ENCODE results near the gene KCNE2. TPM values are rescaled to one million over a fixed set of nuclear protein-coding genes. Genes with fewer than 3 reads are reported as not detected.
"Not testable (repeated sequence)": the region's sequence is repeated elsewhere in the genome, so short reads cannot be mapped to it uniquely, and the experiment has no call there.

KCNE2 gene
- total RNA-seq, 2 donors from 2014 or later = not detected

DNA sequence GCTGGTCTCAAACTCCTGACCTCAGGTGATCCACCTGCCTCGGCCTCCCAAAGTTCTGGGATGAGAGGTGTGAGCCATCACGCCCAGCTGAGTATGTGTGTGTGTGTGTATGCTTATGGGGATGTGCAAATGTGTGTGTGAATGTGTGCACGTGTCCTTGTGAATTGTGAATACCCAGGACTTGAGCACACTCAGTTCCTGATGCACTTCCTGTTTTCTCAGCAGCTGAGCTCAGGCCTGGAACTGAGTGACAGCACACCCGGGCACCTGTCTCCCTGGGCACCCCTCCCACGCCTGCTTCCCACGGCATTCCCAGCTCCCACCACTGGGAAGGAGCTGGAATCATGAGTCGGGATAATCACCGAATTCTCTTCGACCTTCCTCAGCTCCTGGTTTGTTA, 43.5 kb downstream of the KCNE2 start:
- H3K36me3 ChIP-seq (replicated peaks in 1 of 2; ENCODE audit: insufficient read depth in 1 of 2, low read depth in 2 of 2); intact Hi-C loops (cut with DNase I); DNase-seq; H3K4me3 ChIP-seq; ATAC-seq; H3K27ac ChIP-seq; H3K9me3 ChIP-seq; H3K27me3 ChIP-seq; H3K4me1 ChIP-seq: not testable (repeated sequence)
- WGBS, 2 donors = no CpG with 5 or more reads among the region's 9 CpGs

DNA sequence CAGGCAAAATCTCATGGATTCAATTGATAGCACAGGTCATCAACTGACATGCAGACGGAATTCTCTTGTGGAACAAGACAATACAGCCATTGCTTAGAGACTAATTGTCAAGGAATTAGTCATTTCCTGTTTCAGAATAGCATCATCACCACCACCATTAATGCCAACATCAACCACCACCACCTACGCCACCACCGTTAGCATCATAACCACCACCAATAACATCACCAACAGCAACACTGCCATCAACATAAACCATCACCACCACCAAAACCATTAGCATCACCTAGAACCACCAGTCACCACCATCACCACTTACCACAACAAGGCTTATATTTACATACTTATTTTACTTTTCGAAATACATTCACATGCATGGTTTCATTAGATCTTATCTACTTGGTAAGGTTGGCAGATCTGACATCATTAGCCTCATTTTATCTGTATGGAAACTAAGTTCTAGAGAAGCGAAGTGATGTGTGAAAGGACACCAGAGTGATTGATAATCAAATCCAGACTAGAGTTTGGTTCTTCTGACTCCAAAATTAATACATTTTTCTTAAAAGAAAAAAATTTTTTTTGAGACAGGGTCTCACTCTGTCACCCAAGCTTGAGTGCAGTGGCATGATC, 53.8 kb downstream of the KCNE2 start:
- H3K4me3 ChIP-seq; H3K36me3 ChIP-seq (replicated peaks in 1 of 2; ENCODE audit: insufficient read depth in 1 of 2, low read depth in 2 of 2); H3K27ac ChIP-seq; ATAC-seq; H3K27me3 ChIP-seq; H3K9me3 ChIP-seq; H3K4me1 ChIP-seq; DNase-seq; intact Hi-C loops (cut with DNase I): not testable (repeated sequence)
- WGBS, 2 donors = no CpG with 5 or more reads among the region's 5 CpGs

Other genes with a start within 250 kb of the KCNE2 start
- 10 to 100 TPM in 1 of 2 donors, 1 to 10 TPM in 1; 3.4 to 22.1 TPM for gene SMIM11, start 11.5 kb downstream of the KCNE2 start, total RNA-seq
- not detected for gene SMIM34, start 59.9 kb downstream of the KCNE2 start, total RNA-seq
- 1 to 10 TPM in 1 of 2 donors, not detected in 1; 1.0 TPM for gene KCNE1, start 148.2 kb downstream of the KCNE2 start, total RNA-seq